GM12873 (cell line): ENCODE data around the gene HECTD4.

ENCODE experiments used
- TF ChIP-seq, protein P1 (sequence below): IDR thresholded peaks from 2 replicates; pipeline ENCODE4 v1.5.1; 2012; ENCODE audit warnings: low read depth, mild to moderate bottlenecking, moderate library complexity, low read length, control low read depth; ENCODE audit not compliant: insufficient read depth; ENCODE audit errors: missing control alignments

The HECTD4 gene

DNA sequence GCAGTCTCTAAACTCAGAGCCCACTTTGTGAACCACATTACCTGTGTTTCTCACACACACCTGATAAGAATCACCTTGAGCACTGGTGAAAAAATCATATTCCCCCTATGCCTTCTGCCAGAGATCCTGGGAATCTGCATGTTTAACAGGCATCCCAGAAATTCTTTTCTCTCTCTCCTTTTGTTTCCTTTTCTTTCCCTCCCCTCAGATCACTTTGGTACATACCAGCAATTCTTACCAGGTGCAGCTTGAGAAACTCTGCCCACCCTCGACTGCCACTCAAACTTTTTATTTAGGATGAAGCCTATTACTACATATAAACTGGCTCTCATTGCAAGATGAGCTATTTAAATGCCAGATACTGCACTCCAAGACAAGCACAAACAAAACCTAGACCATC lies 36.0 kb downstream of the HECTD4 start:
- TF ChIP-seq, protein P1, sequence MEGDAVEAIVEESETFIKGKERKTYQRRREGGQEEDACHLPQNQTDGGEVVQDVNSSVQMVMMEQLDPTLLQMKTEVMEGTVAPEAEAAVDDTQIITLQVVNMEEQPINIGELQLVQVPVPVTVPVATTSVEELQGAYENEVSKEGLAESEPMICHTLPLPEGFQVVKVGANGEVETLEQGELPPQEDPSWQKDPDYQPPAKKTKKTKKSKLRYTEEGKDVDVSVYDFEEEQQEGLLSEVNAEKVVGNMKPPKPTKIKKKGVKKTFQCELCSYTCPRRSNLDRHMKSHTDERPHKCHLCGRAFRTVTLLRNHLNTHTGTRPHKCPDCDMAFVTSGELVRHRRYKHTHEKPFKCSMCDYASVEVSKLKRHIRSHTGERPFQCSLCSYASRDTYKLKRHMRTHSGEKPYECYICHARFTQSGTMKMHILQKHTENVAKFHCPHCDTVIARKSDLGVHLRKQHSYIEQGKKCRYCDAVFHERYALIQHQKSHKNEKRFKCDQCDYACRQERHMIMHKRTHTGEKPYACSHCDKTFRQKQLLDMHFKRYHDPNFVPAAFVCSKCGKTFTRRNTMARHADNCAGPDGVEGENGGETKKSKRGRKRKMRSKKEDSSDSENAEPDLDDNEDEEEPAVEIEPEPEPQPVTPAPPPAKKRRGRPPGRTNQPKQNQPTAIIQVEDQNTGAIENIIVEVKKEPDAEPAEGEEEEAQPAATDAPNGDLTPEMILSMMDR: no peak

DNA sequence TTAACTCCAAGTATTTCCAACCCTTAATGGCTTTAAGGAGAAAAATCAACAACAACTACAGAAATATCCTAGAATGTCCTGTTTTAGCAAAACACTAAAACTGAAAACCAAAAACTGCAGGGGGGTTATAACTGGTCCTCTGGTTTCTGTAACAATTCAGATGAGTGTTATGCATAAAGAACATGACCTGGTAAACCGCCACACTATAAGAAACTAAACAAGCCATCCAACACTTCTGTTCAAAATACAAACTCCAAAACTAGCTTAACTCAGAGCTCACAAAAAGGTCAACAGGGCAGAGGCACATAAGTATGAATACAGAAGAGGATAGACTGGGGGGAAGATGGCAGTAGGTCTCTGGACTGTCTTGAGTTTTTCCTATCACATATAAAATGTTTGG lies 38.0 kb downstream of the HECTD4 start:
- TF ChIP-seq, protein P1: no peak

DNA sequence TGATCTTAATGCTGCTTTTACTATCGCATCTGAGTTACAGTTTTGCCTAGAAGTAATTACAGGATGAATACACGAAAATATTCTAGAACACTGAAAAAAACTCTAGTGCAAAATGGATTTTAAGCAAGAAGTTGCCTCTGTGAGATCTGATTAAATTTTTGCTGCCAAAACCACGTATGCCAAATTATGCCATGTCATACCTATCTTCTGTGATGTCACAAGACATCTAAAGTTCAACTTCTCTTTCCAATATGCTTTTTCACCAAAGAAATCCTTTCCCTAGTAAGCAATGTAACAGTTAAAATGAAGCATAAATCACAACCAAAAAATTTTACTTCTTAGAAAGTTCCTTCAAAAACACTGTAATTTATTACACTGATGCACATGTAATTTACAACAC lies 39.6 kb downstream of the HECTD4 start:
- TF ChIP-seq, protein P1: no peak

DNA sequence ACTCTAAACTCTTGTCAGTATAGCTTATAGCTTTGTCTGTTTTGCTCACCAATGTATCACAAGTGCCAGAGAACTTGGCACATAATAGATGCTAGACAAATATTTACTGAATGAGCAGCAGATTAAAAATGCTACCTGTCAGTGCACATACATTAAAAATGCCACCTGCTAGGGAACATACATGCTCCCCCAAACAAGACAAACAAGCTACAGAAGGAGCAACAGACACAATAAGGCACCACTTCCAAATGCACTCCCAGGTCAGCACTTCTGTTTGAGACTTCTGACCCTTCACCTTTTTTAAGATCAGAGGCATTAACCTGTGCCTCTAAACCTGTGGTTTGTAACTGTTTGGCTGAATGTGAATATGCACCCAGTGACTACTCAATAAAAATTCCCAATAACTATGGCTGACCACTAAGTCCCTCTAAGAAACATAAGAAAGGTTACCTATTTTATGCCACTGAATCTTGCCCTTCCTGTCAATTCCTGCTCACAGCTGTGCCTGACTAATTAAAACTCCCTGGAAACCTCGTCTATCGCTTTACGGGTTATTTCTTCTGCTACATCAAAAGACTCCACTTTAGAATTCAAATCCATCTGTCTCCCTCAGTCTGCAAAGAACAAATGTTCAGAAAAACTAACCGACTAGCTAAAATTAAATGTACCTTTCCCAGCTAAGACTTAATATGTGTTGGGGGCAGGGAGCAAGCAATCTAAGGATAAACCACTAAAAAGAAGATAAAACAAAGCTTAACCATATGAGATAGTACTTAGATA lies 41.0 kb downstream of the HECTD4 start:
- TF ChIP-seq, protein P1: no peak

GRCh38 chr12:112340230-112340629 lies 42.0 kb downstream of the HECTD4 start:
- TF ChIP-seq, protein P1: no peak

- TF ChIP-seq, protein P1: no peak
Observed at GRCh38 chr12:112333019-112333418, 49.2 kb downstream of the HECTD4 start.

DNA sequence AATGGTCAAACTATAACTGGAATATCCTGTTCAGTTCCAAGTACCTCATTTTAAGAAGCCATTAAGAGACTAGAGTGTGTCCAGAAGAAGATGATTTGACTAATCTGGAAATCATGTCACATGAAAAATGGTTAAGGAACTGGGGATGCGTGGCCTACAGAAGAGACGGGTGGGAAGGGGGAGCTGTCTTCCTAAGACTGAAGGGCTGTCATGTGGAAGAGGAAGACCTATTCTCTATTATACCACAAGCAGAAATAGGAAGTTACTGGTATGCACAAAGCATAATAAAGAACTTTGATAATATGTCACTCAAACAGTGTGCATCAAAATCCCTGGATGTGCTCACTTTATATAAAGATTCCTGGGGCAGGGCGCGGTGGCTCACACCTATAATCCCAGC lies 50.3 kb downstream of the HECTD4 start:
- TF ChIP-seq, protein P1: no peak
